Transverse colon (tissue), 4 donors: Measurements from ENCODE around the gene ZFAND3. TPM values are rescaled to one million over a fixed set of nuclear protein-coding genes. Genes with fewer than 3 reads are reported as not detected.

Experiments used
- DNase-seq: peaks from one replicate; pipeline ENCODE4 v3.0.0-alpha.2; 2019
- H3K27ac ChIP-seq, 4 donors: fragments of 200-600 bp; sonication (generic); 2 replicates each; pipeline ENCODE4 v1.5.1; 2016 to 2018; ENCODE audit warnings: inconsistent platforms in 4 of 4
- H3K27me3 ChIP-seq: fragments of 200-600 bp; sonication (generic); 2 replicates; pipeline ENCODE4 v1.5.1; 2017; ENCODE audit warnings: inconsistent platforms
- H3K36me3 ChIP-seq, 4 donors: fragments of 200-600 bp; sonication (generic); 2 replicates each; pipeline ENCODE4 v1.5.1; 2017 to 2019; ENCODE audit warnings: inconsistent platforms in 4 of 4
- H3K4me1 ChIP-seq, 4 donors: fragments of 200-600 bp; sonication (generic); 2 replicates each; pipeline ENCODE4 v1.5.1; 2017 to 2020; ENCODE audit warnings: inconsistent platforms in 4 of 4
- H3K4me3 ChIP-seq, 4 donors: fragments of 200-600 bp; sonication (generic); 1 replicate in 1 of 4; 2 replicates in 3 of 4; pipeline versions ENCODE4 v1.5.1 to v1.6.1; 2017 to 2019; ENCODE audit warnings: inconsistent platforms in 4 of 4
- H3K9me3 ChIP-seq, 2 donors: fragments of 200-600 bp; sonication (generic); 2 replicates each; pipeline ENCODE4 v1.5.1; 2017 to 2019; ENCODE audit warnings: inconsistent platforms in 2 of 2
- EP300 ChIP-seq: sonication (generic); formaldehyde crosslinking; IDR thresholded peaks from one replicate; pipeline ENCODE4 v1.6.1; 2017; ENCODE audit warnings: antibody characterized with exemption, low read depth
- POLR2A ChIP-seq: fragments of 450-650 bp; IDR thresholded peaks from one replicate; pipeline ENCODE4 v1.6.1; 2016; ENCODE audit warnings: antibody characterized with exemption, mild to moderate bottlenecking, moderate library complexity
- POLR2AphosphoS5 ChIP-seq, 3 donors: sonication (generic); formaldehyde crosslinking; IDR thresholded peaks; one replicate each; pipeline ENCODE4 v1.6.1; 2016; ENCODE audit warnings: antibody characterized with exemption in 3 of 3
- WGBS, 2 donors: methylation state at CpG; one replicate each; pipeline ENCODE4 v1.1.5; 2018; ENCODE audit warnings: low coverage in 1 of 2; 5-methylcytosine and 5-hydroxymethylcytosine counted together
- in situ Hi-C, 4 donors: fragments of 200-750 bp; cut with MboI; loops; one replicate each; pipeline versions ENCODE4 v1.15.0 to v1.15.1; 2017; ENCODE audit warnings: low sequenced_read_pairs in 3 of 4, low pct_ligation_motif_present in 1 of 4, low pct_unique_long_range_greater_than_20kb in 1 of 4
- intact Hi-C: fragments of 100-400 bp; cut with DNase I; formaldehyde crosslinking; loops from one replicate; pipeline ENCODE4 v1.15.1; 2023; ENCODE audit warnings: low total_unique reads
- total RNA-seq, 4 donors: library from RNA; depleted of rRNA; stranded (reverse); fragments of >200 nt; gene quantifications; one replicate each; pipeline ENCODE4 v1.1.0, GENCODE V29; 2016
- TF ChIP-seq, protein P1 (sequence below), 5 experiments: fragments of 200-600 bp in 3 of 5; fragments of 450-650 bp in 2 of 5; sonication (generic) in 3 of 5; IDR thresholded peaks; 1 replicate in 2 of 5; 2 replicates in 3 of 5; pipeline ENCODE4 v1.5.1; 2016 to 2017; ENCODE audit warnings: antibody characterized with exemption in 5 of 5, inconsistent platforms in 3 of 5, mild to moderate bottlenecking in 2 of 5, moderate library complexity in 1 of 5

The ZFAND3 gene
- total RNA-seq, 4 donors from 2014 or later, result 20.5 to 83.4 (median 36.5) TPM

DNA sequence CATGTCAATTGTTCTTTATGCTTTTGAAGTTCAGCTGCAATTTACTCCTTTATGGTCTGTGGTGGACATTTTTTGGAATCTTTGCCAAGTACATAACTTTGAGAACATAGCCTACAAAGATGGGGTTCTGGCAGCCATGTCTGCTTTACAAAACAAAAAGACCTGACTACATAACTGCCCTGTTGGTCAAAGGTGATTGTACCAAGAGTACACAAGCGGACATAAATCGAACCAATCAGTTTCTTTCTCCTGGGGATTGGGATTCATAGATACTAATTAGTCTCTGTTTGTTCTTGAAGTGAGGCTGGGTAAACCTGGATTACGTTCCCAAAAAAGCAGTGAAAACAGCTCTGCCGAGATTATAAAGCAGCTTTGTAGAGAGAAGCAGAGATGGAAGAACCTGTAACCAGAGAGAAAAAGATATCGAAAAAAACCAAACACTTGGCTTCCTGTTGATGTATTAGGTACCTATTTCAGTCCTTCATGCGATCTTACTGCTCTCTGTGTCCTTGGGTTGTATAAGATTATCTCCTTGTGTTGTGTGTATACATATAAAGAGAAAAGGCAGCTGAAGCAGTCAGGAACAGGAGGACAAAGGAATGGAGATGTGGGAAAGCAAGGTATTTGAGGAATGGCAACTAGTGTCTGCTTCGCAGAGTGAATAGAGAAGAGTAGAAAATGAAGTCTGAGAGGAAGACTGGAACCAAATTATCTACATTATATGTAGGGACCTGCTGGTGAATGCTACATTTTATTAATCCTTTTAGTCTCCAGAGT, 2.7 kb upstream of the ZFAND3 start:
- peaks cover 14 to 27% (median 24%) of the 10 kb centered on the region in 4 donors for H3K4me1 ChIP-seq
- H3K27ac ChIP-seq, result no peak overlapping the region
- intact Hi-C loops, result loop anchor here (10.0 kb wide), 1 partner anchor 48 kb away; no protein-coding TSS in a partner anchor
- 61 to 66% methylated on average over 5 to 7 of the region's 7 CpGs for WGBS, 2 donors
- H3K27me3 ChIP-seq, result no peaks in the 10 kb centered on the region
- DNase-seq, result no peak
- in situ Hi-C loops, result no loop called here
- no peaks in the 10 kb centered on the region for H3K9me3 ChIP-seq
- no peaks in the 10 kb centered on the region for H3K36me3 ChIP-seq
- H3K4me3 ChIP-seq, result no peak overlapping the region
- no peak for TF ChIP-seq POLR2AphosphoS5 (IDR thresholded peaks at IDR 0.05)
- no peak for TF ChIP-seq POLR2A
- TF ChIP-seq, protein P1, sequence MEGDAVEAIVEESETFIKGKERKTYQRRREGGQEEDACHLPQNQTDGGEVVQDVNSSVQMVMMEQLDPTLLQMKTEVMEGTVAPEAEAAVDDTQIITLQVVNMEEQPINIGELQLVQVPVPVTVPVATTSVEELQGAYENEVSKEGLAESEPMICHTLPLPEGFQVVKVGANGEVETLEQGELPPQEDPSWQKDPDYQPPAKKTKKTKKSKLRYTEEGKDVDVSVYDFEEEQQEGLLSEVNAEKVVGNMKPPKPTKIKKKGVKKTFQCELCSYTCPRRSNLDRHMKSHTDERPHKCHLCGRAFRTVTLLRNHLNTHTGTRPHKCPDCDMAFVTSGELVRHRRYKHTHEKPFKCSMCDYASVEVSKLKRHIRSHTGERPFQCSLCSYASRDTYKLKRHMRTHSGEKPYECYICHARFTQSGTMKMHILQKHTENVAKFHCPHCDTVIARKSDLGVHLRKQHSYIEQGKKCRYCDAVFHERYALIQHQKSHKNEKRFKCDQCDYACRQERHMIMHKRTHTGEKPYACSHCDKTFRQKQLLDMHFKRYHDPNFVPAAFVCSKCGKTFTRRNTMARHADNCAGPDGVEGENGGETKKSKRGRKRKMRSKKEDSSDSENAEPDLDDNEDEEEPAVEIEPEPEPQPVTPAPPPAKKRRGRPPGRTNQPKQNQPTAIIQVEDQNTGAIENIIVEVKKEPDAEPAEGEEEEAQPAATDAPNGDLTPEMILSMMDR (IDR thresholded peaks at IDR 0.05), result no peak
- no peak for TF ChIP-seq EP300

DNA sequence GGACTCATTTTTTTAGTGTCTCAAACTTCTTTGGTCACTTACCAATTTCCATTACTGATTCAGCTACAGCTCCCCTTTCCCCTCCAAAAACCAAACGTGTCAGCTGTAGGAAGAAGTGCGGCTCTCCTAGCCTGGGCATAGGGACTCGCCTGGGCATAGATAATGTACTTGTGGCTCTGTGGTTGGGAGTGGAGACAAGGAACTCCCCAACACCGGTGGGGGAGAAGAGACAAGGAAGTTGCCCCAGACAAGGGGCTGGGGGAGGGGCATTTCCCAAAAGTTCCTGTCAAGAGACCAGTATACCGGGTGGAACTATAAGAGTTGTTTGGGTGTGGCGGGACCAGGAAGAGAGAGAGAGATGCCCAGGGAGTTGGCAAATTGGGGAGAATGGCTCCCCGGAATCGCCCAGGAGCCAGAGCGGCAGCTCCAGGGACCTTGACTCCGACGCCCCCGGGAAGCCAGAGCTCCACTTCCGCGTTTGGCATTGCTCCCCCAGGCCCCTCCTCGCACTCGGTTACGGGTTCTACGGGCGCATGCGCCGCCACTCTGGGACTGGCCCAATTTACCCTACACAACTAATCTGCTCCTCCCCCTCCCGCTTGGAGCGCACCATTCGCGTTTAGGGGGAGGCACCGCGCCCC, 871 bp upstream of the ZFAND3 start:
- H3K27ac ChIP-seq, result peak overlapping the region; percentile 95 to 99 (median 97)
- intact Hi-C loops, result loop anchor here (10.0 kb wide), 1 partner anchor 46 kb away; no protein-coding TSS in a partner anchor
- no peaks in the 10 kb centered on the region for H3K27me3 ChIP-seq
- DNase-seq, result peak; percentile 97
- 1 to 2% methylated on average over 8 to 27 of the region's 27 CpGs for WGBS, 2 donors
- H3K4me3 ChIP-seq, result peak overlapping the region; percentile 76 to 99 (median 92)
- in situ Hi-C loops, result no loop called here
- TF ChIP-seq POLR2AphosphoS5 (IDR thresholded peaks at IDR 0.05) (peak; percentile 70 to 98 (median 96)), EP300 (no peak), POLR2A (peak; percentile 96)
- TF ChIP-seq, protein P1 (IDR thresholded peaks at IDR 0.05), result no peak
- H3K9me3 ChIP-seq, result no peaks in the 10 kb centered on the region
- no peaks in the 10 kb centered on the region for H3K36me3 ChIP-seq
- peaks cover 31 to 46% (median 41%) of the 10 kb centered on the region in 4 donors for H3K4me1 ChIP-seq

DNA sequence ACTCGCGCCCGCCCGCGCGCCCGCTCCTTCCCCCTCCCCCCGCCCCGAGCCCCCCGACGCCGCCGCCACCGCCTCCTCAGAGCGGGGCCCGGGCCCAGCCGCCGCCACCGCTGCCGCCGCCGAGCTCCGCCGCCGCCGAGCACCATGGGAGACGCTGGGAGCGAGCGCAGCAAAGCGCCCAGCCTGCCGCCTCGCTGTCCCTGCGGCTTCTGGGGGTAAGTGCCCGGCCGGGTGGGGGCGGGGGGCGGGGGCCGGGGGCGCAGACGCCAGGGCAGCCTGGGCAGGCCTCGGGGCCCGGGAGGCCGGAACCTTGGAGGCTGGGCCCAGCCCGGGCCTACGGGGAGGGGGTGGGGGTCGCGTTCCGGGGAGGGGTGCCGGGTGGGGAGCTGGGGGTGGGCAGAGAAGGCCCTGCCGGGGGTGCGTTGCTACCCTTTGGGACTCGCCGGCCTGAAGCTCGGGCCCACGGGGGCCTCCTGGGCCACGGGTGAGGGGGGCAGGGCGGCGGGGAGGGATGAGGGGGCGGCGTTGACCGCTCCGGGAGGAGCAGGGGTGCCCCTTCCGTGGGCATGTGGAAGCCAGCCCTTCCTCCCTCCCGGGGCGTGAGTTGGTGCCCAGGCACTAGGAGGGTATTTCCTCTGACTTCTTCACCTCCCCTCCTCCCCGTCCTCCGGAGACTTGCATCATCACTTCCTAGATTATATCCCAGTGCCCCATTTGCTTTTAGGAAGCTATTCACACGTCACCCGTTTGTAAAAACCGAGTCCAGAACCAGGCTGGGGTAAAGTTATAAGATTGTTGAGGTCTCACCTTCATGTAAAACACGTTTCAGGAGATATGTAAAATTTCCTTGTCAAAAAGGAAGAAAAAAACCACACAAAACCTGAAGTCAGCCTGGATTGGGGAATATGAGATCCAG, 533 bp downstream of the ZFAND3 start:
- Histone ChIP-seq H3K4me3 (peak overlapping the region; percentile 76 to 99 (median 92)), H3K27me3 (no peaks in the 10 kb centered on the region), H3K27ac (peak overlapping the region; percentile 95 to 99 (median 97)), H3K36me3 (no peaks in the 10 kb centered on the region), H3K4me1 (peaks cover 32 to 58% (median 51%) of the 10 kb centered on the region in 4 donors), H3K9me3 (no peaks in the 10 kb centered on the region)
- intact Hi-C loops, result loop anchor here (10.0 kb wide), 1 partner anchor 45 kb away; no protein-coding TSS in a partner anchor
- TF ChIP-seq POLR2AphosphoS5 (IDR thresholded peaks at IDR 0.05), result peak in 2 of 3 donors; percentile 21 to 22
- TF ChIP-seq EP300, result no peak
- TF ChIP-seq POLR2A, result no peak
- 0% methylated on average over 31 of the region's 71 CpGs; no CpG with 5 or more reads in 1 of the 2 donors for WGBS, 2 donors
- DNase-seq, result peak; percentile 42
- in situ Hi-C loops, result no loop called here

DNA sequence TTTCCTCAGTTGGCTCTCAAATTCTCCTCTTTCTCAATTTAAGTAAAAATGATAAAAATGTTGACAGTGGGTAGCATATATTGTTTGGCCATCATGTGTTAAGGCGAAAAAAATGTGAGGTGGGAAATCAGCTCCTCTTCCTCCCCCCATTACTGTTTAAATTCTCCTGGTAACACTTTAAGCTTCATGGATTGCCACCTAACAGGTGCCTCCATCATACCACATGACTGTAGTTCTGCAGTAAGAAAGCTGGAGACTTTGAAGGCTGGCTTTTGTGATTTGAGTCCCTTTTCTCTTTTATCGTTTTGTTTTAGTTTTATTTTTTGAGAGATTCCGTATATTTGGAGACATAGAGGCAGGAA, 1.2 kb downstream of the ZFAND3 start:
- WGBS, 2 donors, result 45 to 50% methylated on average over 3 of the region's 3 CpGs
- in situ Hi-C loops, result no loop called here

More for the DNA sequence above, 1.2 kb downstream of the ZFAND3 start:
- no peaks in the 10 kb centered on the region for H3K27me3 ChIP-seq
- intact Hi-C loops, result no loop called here
- peak overlapping the region; percentile 95 to 99 (median 97) for H3K27ac ChIP-seq
- TF ChIP-seq, protein P1 (IDR thresholded peaks at IDR 0.05), result no peak
- no peak for TF ChIP-seq POLR2AphosphoS5 (IDR thresholded peaks at IDR 0.05)
- TF ChIP-seq POLR2A, result no peak
- no peak for TF ChIP-seq EP300
- H3K4me1 ChIP-seq, result peaks cover 32 to 64% (median 53%) of the 10 kb centered on the region in 4 donors
- no peaks in the 10 kb centered on the region for H3K36me3 ChIP-seq
- peak overlapping the region; percentile 76 to 99 (median 92) for H3K4me3 ChIP-seq
- no peak for DNase-seq
- H3K9me3 ChIP-seq, result no peaks in the 10 kb centered on the region
